HUES64 (cell line): ENCODE data around the gene RAB40C.
A peak's percentile ranks its signal among the peaks of the same experiment; 100 is the strongest.

Source experiments
- H3K27ac ChIP-seq: 2 replicates; pipeline ENCODE4 v1.7.0; 2013; ENCODE audit warnings: low read depth, low read length, inconsistent platforms
- H3K27me3 ChIP-seq: 2 replicates; pipeline ENCODE4 v1.6.1; 2013; ENCODE audit warnings: mild to moderate bottlenecking, low read length; ENCODE audit not compliant: insufficient read depth
- H3K36me3 ChIP-seq: 2 replicates; pipeline ENCODE4 v1.6.1; 2013; ENCODE audit warnings: mild to moderate bottlenecking, low read length; ENCODE audit not compliant: insufficient read depth
- H3K4me1 ChIP-seq: 2 replicates; pipeline ENCODE4 v1.6.1; 2013; ENCODE audit warnings: mild to moderate bottlenecking, low read length, moderate library complexity; ENCODE audit not compliant: insufficient read depth
- H3K4me3 ChIP-seq: 2 replicates; pipeline ENCODE4 v1.5.1; 2013; ENCODE audit warnings: mild to moderate bottlenecking, low read length, moderate library complexity
- H3K9ac ChIP-seq: 2 replicates; pipeline ENCODE4 v1.6.1; 2013; ENCODE audit warnings: mild to moderate bottlenecking, low read depth, low read length
- H3K9me3 ChIP-seq: 2 replicates; pipeline ENCODE4 v1.6.1; 2013; ENCODE audit warnings: low read depth, low read length; ENCODE audit not compliant: insufficient read depth
- WGBS: fragments of 150-250, 120-280 bp; methylation state at CpG from one replicate; pipeline ENCODE4 v1.1.7; 2013; ENCODE audit warnings: missing lambda C conversion rate; 5-methylcytosine and 5-hydroxymethylcytosine counted together

The RAB40C gene

DNA sequence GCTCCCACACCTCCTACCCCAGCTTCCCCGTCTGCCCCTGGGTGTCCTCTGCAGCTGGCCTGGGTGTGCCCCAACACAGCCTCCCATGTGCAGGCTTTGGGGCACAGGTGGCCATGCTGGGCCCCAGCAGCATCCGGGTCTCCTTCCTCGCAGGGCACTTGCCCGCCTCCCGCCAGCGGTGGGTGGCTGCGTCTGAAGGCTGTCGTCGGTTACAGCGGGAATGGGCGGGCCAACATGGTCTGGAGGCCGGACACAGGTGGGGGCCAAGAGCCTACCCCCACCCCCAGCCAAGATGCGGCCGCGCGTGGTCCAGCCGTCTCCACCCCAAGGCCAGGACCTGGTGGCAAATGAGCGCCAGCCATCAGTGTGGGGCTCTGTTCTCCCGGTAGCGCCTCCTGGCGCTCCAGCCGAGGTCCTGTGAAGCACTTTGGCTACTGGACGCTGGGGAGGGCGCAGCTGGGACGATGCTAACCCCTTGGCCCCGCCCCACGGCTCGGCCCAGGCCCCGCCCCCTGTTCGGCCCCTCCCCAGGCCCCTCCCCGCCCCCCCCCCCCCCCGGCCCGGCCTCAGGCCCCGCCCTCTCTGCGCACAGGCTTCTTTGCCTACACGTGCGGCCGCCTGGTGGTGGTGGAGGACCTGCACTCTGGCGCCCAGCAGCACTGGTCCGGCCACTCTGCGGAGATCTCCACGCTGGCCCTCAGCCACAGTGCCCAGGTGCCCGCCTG, 70.8 kb downstream of the RAB40C start:
- 28% methylated on average over 32 of the region's 43 CpGs for WGBS
- no peaks in the 10 kb centered on the region for H3K27me3 ChIP-seq
- H3K4me3 ChIP-seq = no peak overlapping the region
- 0 out of 2 replicates have a peak overlapping the region, but pooled peaks have one; percentile 25 for H3K27ac ChIP-seq
- no peaks in the 10 kb centered on the region for H3K9me3 ChIP-seq
- H3K4me1 ChIP-seq = 0 out of 2 replicates have a peak, but pooled peaks cover 3% of the 10 kb centered on the region
- H3K9ac ChIP-seq = peak overlapping the region; percentile 38; the same call in 1 of the 2 replicates
- H3K36me3 ChIP-seq = peaks cover 6% of the 10 kb centered on the region

DNA sequence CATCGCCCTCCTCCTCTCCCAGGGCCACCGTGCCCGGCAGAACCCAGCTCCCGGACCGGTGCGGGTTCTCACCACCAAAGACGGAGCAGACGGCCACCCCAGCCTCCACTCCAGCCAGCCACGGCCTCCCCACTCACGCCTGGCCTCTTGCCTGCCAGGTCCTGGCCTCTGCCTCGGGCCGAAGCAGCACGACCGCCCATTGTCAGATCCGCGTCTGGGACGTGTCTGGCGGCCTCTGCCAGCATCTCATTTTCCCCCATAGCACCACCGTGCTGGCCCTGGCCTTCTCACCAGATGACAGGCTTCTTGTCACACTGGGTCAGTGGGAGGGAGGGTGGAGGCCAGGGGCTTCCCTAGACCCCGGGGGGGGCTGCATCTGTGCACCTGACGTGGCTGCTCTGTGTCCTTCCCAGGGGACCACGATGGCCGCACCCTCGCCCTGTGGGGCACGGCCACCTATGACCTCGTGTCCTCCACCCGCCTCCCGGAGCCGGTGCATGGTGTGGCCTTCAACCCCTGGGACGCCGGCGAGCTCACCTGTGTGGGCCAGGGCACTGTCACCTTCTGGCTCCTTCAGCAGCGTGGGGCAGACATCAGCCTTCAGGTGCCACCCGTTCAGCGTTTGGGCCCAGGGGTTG, 71.4 kb downstream of the RAB40C start:
- H3K9me3 ChIP-seq = no peaks in the 10 kb centered on the region
- H3K9ac ChIP-seq = peak overlapping the region; percentile 38; the same call in 1 of the 2 replicates
- H3K4me1 ChIP-seq = 0 out of 2 replicates have a peak, but pooled peaks cover 3% of the 10 kb centered on the region
- no peak overlapping the region for H3K4me3 ChIP-seq
- no peaks in the 10 kb centered on the region for H3K27me3 ChIP-seq
- no peak overlapping the region for H3K27ac ChIP-seq
- peaks cover 3% of the 10 kb centered on the region for H3K36me3 ChIP-seq
- WGBS = 81% methylated on average over 35 of the region's 35 CpGs

DNA sequence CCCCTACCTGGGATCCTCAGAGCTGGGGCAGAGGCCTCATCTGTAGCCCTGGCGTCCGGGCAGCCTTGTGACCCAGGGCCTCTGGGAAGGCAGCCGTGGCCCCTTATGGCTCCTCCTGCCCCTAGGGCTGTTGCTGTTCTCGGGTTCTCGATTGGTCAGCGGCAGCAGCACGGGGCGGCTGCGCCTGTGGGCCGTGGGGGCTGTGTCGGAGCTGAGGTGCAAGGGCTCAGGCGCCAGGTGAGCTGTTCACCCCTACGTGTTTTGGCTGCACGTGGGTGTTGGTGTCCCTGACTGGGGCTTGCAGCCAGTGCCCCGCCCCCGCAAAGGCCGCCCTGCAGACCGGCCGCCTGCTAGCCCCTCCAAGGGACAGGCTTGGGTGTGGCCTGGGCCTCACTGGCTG, 72.2 kb downstream of the RAB40C start:
- H3K27ac ChIP-seq = no peak overlapping the region
- H3K4me1 ChIP-seq = 0 out of 2 replicates have a peak, but pooled peaks cover 3% of the 10 kb centered on the region
- H3K36me3 ChIP-seq = peaks cover 3% of the 10 kb centered on the region
- H3K4me3 ChIP-seq = no peak overlapping the region
- no peaks in the 10 kb centered on the region for H3K27me3 ChIP-seq
- 94% methylated on average over 19 of the region's 19 CpGs for WGBS
- H3K9ac ChIP-seq = no peak overlapping the region
- no peaks in the 10 kb centered on the region for H3K9me3 ChIP-seq

DNA sequence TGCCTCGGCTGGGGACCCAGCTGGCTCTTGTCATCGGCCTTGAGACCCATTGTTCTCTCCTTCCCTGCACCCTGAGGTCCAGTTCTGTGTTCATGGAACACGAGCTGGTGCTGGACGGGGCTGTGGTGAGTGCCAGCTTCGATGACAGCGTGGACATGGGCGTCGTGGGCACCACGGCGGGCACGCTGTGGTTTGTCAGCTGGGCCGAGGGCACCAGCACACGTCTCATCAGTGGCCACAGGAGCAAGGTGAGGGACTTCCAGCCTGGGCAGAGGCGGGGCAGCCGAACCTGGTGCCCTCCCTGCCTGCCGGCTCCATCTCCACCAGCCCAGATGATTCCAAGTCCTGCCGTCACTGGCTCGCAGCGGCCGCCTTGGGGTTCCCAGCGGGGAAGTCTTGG, 72.7 kb downstream of the RAB40C start:
- no peaks in the 10 kb centered on the region for H3K27me3 ChIP-seq
- H3K27ac ChIP-seq = no peak overlapping the region
- H3K4me3 ChIP-seq = no peak overlapping the region
- H3K9ac ChIP-seq = no peak overlapping the region
- H3K4me1 ChIP-seq = 0 out of 2 replicates have a peak, but pooled peaks cover 3% of the 10 kb centered on the region
- H3K36me3 ChIP-seq = peaks cover 3% of the 10 kb centered on the region
- WGBS = 94% methylated on average over 21 of the region's 21 CpGs
- no peaks in the 10 kb centered on the region for H3K9me3 ChIP-seq

DNA sequence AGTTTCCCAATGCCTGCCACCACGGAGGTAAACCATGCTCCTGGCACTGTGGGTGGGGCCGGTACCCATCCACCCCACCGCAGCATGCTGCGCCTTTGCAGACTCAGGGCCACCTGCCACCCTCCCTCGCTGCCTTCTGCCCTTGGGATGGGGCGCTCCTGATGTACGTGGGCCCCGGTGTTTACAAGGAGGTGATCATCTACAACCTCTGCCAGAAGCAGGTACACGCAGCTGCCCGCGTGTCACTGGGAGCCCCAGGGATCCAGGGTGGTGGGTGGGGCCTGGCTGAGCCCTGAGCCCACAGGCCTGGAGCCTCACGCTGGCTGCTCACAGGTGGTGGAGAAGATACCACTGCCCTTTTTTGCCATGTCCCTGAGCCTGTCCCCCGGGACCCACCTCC, 76.7 kb downstream of the RAB40C start:
- WGBS = 92% methylated on average over 13 of the region's 13 CpGs
- Histone ChIP-seq H3K27me3 (no peaks in the 10 kb centered on the region), H3K36me3 (peaks cover 24% of the 10 kb centered on the region), H3K9me3 (no peaks in the 10 kb centered on the region), H3K4me3 (no peak overlapping the region), H3K27ac (no peak overlapping the region), H3K9ac (no peak overlapping the region), H3K4me1 (no peaks in the 10 kb centered on the region)

DNA sequence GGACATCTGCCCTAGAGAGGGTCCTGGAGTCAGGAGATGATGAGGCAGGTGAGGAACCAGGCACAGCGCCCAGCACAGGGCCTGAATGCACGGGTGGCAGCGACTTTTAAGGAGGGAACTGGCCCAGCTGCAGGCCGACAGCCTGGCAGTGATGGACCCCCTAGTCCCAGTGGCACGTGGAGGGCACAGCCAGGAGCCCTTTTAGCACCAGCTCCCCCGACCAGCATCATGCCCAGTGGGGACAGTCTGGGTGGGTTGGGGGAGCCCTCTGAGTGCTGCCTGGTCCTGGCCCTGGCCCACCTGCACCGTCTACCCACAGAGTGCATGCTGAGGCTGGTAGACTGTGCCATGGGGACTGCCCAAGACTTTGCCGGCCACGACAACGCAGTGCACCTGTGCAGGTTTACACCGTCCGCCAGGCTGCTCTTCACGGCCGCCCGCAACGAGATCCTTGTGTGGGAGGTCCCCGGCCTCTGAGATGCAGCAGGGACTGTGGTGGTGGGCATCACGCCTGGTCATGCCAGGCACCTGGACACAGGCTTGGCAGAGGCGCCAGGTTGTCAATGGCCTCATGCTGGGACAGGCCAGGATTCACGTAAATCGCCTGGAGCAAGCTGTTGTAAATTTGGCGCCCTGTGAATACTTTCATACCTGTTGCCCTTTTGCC, 77.4 kb downstream of the RAB40C start:
- no peaks in the 10 kb centered on the region for H3K9me3 ChIP-seq
- no peaks in the 10 kb centered on the region for H3K27me3 ChIP-seq
- WGBS = 90% methylated on average over 22 of the region's 22 CpGs
- no peak overlapping the region for H3K9ac ChIP-seq
- no peak overlapping the region for H3K27ac ChIP-seq
- no peaks in the 10 kb centered on the region for H3K4me1 ChIP-seq
- no peak overlapping the region; the same call in 1 of the 2 replicates for H3K4me3 ChIP-seq
- H3K36me3 ChIP-seq = peaks cover 30% of the 10 kb centered on the region

DNA sequence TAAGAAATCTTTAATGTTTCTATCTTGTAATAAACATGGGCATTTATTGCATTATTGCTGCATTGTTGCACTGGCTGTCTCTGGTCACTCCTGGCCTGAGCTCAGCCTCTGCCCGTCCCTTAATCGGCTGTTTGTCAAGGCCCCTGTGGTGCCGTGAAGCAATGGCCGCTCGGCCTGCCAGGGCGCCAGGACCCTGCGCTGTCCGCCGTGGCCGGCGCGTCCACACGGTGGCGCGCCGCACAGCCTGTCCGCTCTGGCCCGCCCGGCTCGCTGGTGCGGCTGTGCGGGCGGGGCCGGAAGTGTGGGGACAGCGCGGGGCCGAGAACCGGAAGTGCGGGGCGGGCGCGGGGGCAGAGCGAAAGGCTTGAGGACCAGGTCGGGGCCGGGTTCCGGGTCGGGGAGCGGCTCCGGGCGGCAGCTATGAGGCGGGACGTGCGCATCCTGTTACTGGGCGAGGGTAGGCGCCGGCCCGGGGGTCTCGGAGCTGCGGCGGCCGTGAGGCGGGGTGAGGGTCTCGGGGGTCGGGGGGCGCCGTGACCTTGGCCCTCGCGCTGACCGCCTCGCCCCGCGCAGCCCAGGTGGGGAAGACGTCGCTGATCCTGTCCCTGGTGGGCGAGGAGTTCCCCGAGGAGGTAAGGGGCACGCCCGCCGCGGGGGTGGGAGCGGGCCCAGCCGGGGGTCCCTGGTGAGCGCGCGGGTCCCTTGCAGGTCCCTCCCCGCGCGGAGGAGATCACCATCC, 78.1 kb downstream of the RAB40C start, which contains the start of gene RHOT2:
Gene RHOT2, plus strand, starts transcription at position 353 of the 739 bp plus-strand sequence. Its CDS starts 68 bp downstream, at position 421.
- peak within 1 kb of the TSS; percentile 90 for H3K4me3 ChIP-seq
- H3K9ac ChIP-seq = peak within 1 kb of the TSS; percentile 86
- no peaks in the 10 kb centered on the region for H3K27me3 ChIP-seq
- 2% methylated on average over 78 of the region's 78 CpGs for WGBS
- no peaks in the 10 kb centered on the region for H3K9me3 ChIP-seq
- no peaks in the 10 kb centered on the region for H3K4me1 ChIP-seq
- H3K27ac ChIP-seq = peak within 1 kb of the TSS; percentile 41; the same call in 1 of the 2 replicates
- peaks cover 37% of the 10 kb centered on the region for H3K36me3 ChIP-seq

DNA sequence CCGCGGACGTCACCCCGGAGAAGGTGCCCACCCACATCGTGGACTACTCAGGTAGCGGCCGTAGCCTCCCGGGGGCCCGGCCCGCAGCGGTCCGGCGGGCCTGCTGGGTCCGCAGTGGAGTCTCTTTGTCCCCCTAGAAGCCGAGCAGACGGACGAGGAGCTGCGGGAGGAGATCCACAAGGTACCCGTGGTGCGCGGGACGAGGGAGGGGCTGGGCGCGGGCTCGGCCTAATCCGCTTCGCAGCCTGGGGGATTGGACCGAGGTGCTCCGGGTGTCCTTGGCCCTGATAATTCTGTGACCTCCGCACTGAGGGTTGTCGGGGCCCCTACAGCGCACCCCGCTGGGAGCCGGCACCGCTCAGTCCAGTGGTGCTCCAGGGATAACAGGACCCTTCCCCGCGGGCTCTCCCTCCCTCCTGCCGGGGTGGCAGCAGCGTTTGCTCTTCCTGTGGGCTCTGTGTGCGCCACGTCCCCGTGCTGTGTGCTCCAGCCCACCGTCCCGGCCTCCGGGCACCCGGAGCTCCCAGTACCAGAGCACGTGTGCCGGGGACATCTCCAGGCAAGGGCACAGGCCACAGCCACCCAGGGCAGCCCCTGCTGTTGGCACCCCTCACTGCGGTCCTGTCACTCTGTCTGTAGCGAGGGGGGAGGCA, 78.8 kb downstream of the RAB40C start:
- 14% methylated on average over 50 of the region's 50 CpGs for WGBS
- Histone ChIP-seq H3K36me3 (peaks cover 44% of the 10 kb centered on the region), H3K4me1 (no peaks in the 10 kb centered on the region), H3K4me3 (peak overlapping the region; percentile 90), H3K9me3 (no peaks in the 10 kb centered on the region), H3K9ac (peak overlapping the region; percentile 86), H3K27ac (peak overlapping the region; percentile 41; the same call in 1 of the 2 replicates), H3K27me3 (no peaks in the 10 kb centered on the region)

DNA sequence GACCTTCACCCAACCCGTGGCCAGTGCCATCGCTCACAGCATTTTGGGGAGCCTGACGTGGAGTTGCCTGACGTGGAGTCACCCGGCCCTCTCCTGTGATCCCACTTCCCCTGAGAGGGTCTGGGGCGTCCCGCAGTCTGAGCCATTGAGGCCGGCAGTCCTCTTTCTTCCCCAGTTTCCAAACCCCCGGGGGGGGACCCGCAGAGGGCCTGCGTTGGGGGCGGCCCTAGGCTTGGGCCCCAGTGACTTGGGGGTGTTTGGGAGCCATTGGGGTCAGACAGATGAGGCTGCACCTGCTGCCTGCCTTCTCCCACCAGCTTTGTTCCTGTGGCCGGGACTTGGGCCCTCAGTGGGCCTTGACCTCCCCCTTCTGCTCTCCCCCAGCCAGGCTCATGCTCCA, 79.8 kb downstream of the RAB40C start:
- Histone ChIP-seq H3K27ac (no peak overlapping the region), H3K36me3 (peaks cover 50% of the 10 kb centered on the region), H3K4me3 (no peak overlapping the region), H3K27me3 (no peaks in the 10 kb centered on the region), H3K9ac (no peak overlapping the region), H3K4me1 (peaks cover 3% of the 10 kb centered on the region; the same call in 1 of the 2 replicates), H3K9me3 (no peaks in the 10 kb centered on the region)
- 96% methylated on average over 13 of the region's 13 CpGs for WGBS
